Esophagus squamous epithelium (tissue), 5 donors: Measurements from ENCODE around the gene DEF6. TPM values are rescaled to one million over a fixed set of nuclear protein-coding genes. Genes with fewer than 3 reads are reported as not detected.
A peak's percentile ranks its signal among the peaks of the same experiment; 100 is the strongest.

Source experiments
- DNase-seq: peaks from one replicate; lab custom pipeline; 2025; lab: John Stamatoyannopoulos, UW
- H3K27ac ChIP-seq, 4 donors: fragments of 200-600 bp; sonication (generic); one replicate each; pipeline ENCODE4 v1.5.1; 2016 to 2019; ENCODE audit warnings: mild to moderate bottlenecking in 1 of 4
- H3K27me3 ChIP-seq, 4 donors: fragments of 200-600 bp; sonication (generic); 1 replicate in 3 of 4; 2 replicates in 1 of 4; pipeline versions ENCODE4 v1.5.1 to v1.6.0; 2017 to 2021; ENCODE audit warnings: antibody characterized with exemption in 1 of 4
- H3K36me3 ChIP-seq, 3 donors: fragments of 200-600 bp; sonication (generic); one replicate each; pipeline ENCODE4 v1.5.1; 2016 to 2019
- H3K4me1 ChIP-seq, 3 donors: fragments of 200-600 bp; sonication (generic); one replicate each; pipeline ENCODE4 v1.5.1; 2017 to 2019
- H3K4me3 ChIP-seq, 4 donors: fragments of 200-600 bp; sonication (generic); 1 replicate in 3 of 4; 2 replicates in 1 of 4; pipeline ENCODE4 v1.5.1; 2016 to 2019; ENCODE audit warnings: mild to moderate bottlenecking in 2 of 4, moderate library complexity in 1 of 4
- H3K9me3 ChIP-seq, 3 donors: fragments of 200-600 bp; sonication (generic); one replicate each; pipeline ENCODE4 v1.5.1; 2016 to 2019
- CTCF ChIP-seq, 6 experiments: fragments of 450-650 bp in 4 of 6; fragments of 200-600 bp in 2 of 6; sonication (generic) in 2 of 6; IDR thresholded peaks; one replicate each; pipeline ENCODE4 v1.5.1; 2016 to 2019; ENCODE audit warnings: antibody characterized with exemption in 6 of 6, mild to moderate bottlenecking in 4 of 6, moderate library complexity in 4 of 6
- POLR2A ChIP-seq, 4 donors: fragments of 450-650 bp; IDR thresholded peaks; one replicate each; pipeline ENCODE4 v1.6.1; 2017; ENCODE audit warnings: antibody characterized with exemption in 4 of 4, mild to moderate bottlenecking in 4 of 4, moderate library complexity in 3 of 4
- WGBS, 2 donors: methylation state at CpG; one replicate each; pipeline ENCODE4 v1.1.5; 2018; 5-methylcytosine and 5-hydroxymethylcytosine counted together
- intact Hi-C: fragments of 100-400 bp; cut with DNase I; formaldehyde crosslinking; loops from one replicate; pipeline ENCODE4 v1.15.0; 2022
- total RNA-seq, 4 donors: library from RNA; depleted of rRNA; stranded (reverse); fragments of >200 nt; gene quantifications; one replicate each; pipeline ENCODE4 v1.1.0, GENCODE V29; 2016
- donor health status: DM: yes; HTN: yes; CAD: no.

The DEF6 gene
- total RNA-seq, 4 donors from 2014 or later, result 20.5 to 38.0 (median 25.2) TPM

GRCh38 chr6:35312807-35313206 is 15.2 kb downstream of the DEF6 start:
- intact Hi-C loops, result no loop called here
- Histone ChIP-seq H3K36me3 (peaks cover 0 to 54% (median 0%) of the 10 kb centered on the region in 3 donors), H3K9me3 (no peaks in the 10 kb centered on the region), H3K4me3 (no peak overlapping the region), H3K27ac (peak overlapping the region in 1 of 4 donors; percentile 30), H3K4me1 (peaks cover 0 to 27% (median 3%) of the 10 kb centered on the region in 3 donors), H3K27me3 (no peaks in the 10 kb centered on the region)
- TF ChIP-seq POLR2A (IDR thresholded peaks at IDR 0.05) (no peak), CTCF (IDR thresholded peaks at IDR 0.05) (no peak)
- WGBS, 2 donors, result 54 to 80% methylated on average over 2 of the region's 2 CpGs
- no peak for DNase-seq

- intact Hi-C loops, result no loop called here
- H3K4me1 ChIP-seq, result peaks cover 3 to 21% (median 4%) of the 10 kb centered on the region in 3 donors
- no peaks in the 10 kb centered on the region for H3K27me3 ChIP-seq
- H3K27ac ChIP-seq, result peak overlapping the region in 3 of 4 donors; percentile 57 to 78 (median 77)
- TF ChIP-seq POLR2A (IDR thresholded peaks at IDR 0.05), result no peak
- TF ChIP-seq CTCF (IDR thresholded peaks at IDR 0.05), result no peak
- no peak for DNase-seq
- H3K9me3 ChIP-seq, result no peaks in the 10 kb centered on the region
- WGBS, 2 donors, result 48 to 92% methylated on average over 5 to 22 of the region's 28 CpGs
- peak overlapping the region; percentile 33 to 66 (median 52) for H3K4me3 ChIP-seq
- peaks cover 6 to 56% (median 20%) of the 10 kb centered on the region in 3 donors for H3K36me3 ChIP-seq
Measured at GRCh38 chr6:35317483-35318195, 20.0 kb downstream of the DEF6 start.

GRCh38 chr6:35318196-35319171 is 20.9 kb downstream of the DEF6 start:
- peak overlapping the region; percentile 10 to 78 (median 67) for H3K27ac ChIP-seq
- H3K9me3 ChIP-seq, result no peaks in the 10 kb centered on the region
- TF ChIP-seq POLR2A (IDR thresholded peaks at IDR 0.05) (no peak), CTCF (IDR thresholded peaks at IDR 0.05) (peak in 3 of 6 experiments; percentile 6 to 9 (median 6))
- intact Hi-C loops, result no loop called here
- H3K4me1 ChIP-seq, result peaks cover 3 to 21% (median 4%) of the 10 kb centered on the region in 3 donors
- no peak for DNase-seq
- H3K36me3 ChIP-seq, result peaks cover 6 to 57% (median 24%) of the 10 kb centered on the region in 3 donors
- WGBS, 2 donors, result 17 to 55% methylated on average over 39 to 50 of the region's 55 CpGs
- peak overlapping the region; percentile 33 to 66 (median 52) for H3K4me3 ChIP-seq
- no peaks in the 10 kb centered on the region for H3K27me3 ChIP-seq

- H3K4me1 ChIP-seq, result peaks cover 3 to 21% (median 4%) of the 10 kb centered on the region in 3 donors
- intact Hi-C loops, result no loop called here
- no peaks in the 10 kb centered on the region for H3K27me3 ChIP-seq
- no peak overlapping the region for H3K27ac ChIP-seq
- H3K9me3 ChIP-seq, result no peaks in the 10 kb centered on the region
- WGBS, 2 donors, result 85 to 92% methylated on average over 11 to 13 of the region's 20 CpGs
- no peak for DNase-seq
- no peak overlapping the region for H3K4me3 ChIP-seq
- no peak for TF ChIP-seq CTCF (IDR thresholded peaks at IDR 0.05)
- no peak for TF ChIP-seq POLR2A (IDR thresholded peaks at IDR 0.05)
- H3K36me3 ChIP-seq, result peaks cover 6 to 55% (median 26%) of the 10 kb centered on the region in 3 donors
Measured at GRCh38 chr6:35319346-35320030, 21.9 kb downstream of the DEF6 start.
